Kidney capillary endothelial cell (primary cell): ENCODE results near the gene CNTNAP2.
"Not testable (repeated sequence)": the region's sequence is repeated elsewhere in the genome, so short reads cannot be mapped to it uniquely, and the experiment has no call there.

Experiments used
- DNase-seq: peaks from one replicate; pipeline ENCODE4 v3.0.0-alpha.2; 2018; ENCODE audit warnings: low spot score

Gene CNTNAP2

DNA sequence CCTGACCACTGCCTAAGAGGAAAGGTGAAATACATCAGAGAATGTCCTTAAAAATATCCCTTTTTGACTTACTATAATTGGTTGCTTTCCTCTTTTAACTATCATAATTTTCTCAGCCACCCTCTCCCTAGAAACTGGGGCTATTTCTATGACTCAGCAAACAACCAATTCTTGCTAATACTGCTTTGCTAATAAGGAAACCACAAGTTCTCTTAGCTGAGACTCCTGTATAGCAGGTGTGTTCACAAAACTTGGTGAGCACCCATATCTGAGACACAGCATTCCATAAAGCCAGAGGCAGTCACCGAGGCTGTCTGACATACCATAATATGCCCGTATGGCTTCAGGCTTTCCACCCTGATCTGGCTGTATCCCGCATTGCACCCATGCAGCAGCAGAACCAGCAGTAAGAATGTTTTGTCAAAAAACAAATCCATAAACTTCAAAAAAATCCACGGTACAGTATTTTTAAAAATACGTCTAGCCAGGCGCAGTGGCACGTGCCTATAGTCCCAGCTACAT is 2282.3 kb downstream of the CNTNAP2 start:
- DNase-seq = no peak

DNA sequence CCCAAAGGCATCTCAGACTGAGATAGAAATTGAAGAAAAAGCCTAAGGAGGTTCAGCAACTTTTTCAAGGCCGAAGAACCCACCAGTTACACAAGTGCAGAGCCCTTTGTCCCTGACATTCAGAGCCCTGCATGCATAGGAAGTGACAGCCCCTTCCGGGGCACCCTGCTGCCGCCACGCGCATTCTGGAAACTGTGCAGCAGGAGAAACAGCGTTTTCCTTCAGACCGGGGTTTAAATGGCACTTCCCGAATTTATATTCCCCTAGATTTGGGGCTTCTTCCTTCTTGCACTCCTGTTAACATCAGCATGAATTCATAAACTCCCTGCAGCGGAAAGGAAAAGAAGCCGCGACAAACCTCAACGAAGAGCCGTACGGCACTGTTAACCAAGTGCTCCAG is 2283.5 kb downstream of the CNTNAP2 start:
- DNase-seq = no peak

DNA sequence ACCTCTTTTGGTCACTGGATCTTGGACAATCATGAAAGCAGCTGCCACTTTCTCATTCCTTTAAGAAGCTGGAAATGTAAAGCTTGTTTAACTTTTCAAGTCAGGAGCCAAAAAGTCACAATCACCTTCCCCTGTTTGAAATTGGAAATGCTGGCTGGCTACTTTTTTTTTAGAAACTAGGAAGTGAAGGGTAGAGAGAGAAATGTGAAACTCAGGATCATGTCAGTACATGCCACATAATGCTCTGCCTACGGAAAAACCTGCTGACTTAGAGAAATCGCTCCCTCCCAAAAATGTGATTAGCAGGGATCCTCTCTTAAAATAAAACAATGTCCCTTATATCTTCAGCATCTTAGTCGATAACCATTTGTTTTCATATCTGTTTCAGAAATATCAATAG is 2285.6 kb downstream of the CNTNAP2 start:
- DNase-seq = no peak

DNA sequence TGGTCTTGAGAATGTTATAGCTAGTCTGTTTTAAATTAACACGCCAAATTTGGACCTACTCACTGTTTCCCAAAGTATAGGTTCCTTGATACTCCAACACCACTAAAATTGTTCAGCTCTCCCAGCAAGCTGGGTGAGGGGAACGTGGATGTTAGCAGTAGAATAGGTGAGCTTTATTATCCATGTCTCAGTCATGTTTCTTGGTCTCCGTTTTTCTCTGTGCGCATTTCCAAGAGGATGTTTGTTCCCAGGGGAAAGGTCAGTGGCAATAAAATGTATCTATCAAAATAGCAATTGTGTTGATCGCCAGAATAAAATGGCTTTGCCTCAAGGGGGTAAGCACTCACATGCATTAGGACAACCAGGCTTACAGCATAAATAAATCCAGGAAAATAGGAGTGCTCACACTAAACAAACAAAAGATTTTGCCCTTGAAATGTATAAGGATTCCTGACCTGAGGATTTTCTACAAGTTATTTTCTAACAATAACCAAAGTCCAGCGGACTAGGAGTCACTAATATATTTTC is 2286.9 kb downstream of the CNTNAP2 start:
- DNase-seq = no peak

DNA sequence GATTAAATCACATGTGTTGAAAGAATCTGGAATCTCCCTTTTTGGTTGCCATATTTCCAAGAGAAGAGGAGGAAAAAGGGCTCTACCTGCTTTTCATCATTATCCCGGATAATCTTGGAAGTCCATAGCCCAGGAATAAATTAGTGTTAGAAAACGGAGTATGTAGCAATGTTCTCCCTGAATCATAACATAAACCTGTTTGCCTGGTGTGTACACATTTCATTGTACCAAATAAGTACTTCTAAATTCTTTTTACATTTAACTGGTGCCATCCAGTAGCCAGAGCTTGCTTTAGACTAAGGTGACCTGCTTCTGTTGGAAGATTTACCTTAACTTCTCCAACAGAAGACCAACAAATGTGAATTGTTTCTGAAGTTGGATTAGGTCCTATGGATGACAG is 2291.7 kb downstream of the CNTNAP2 start:
- DNase-seq = no peak

DNA sequence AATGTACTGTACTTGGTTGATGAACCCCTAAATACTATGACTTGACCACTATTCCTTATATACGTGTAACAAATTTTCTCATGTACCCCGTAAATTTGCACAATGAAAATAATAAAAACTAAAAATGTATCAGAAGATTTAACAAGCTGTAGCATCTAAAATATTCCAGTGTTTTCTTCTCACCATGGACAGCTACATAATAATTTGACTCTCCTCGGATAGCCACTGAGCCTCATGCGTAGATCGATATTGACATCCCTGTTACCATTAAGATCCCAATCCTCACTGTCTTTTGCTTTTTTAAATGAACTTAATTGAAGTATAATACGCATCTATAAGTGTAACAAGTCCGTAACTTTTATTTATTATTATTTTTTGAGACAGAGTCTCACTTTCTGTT is 2294.3 kb downstream of the CNTNAP2 start:
- no peak for DNase-seq

DNA sequence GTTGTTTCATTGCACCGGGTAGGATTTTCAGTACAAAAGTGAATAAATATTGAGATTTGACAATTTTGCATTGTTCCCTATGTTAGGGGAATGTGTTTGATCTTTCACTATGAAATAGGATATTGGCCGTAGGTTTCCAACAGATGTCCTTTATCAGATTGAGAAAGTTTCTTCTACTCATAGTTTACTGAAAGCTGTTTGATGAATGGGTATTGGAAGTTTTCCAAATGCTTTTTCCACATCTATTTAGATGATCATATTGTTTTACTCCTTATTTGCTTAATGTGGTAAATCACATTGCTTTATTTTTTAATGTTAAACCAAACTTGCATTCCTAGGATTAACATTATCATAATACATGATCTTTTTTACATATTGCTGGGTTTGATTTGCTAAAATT is 2296.1 kb downstream of the CNTNAP2 start:
- no peak for DNase-seq

DNA sequence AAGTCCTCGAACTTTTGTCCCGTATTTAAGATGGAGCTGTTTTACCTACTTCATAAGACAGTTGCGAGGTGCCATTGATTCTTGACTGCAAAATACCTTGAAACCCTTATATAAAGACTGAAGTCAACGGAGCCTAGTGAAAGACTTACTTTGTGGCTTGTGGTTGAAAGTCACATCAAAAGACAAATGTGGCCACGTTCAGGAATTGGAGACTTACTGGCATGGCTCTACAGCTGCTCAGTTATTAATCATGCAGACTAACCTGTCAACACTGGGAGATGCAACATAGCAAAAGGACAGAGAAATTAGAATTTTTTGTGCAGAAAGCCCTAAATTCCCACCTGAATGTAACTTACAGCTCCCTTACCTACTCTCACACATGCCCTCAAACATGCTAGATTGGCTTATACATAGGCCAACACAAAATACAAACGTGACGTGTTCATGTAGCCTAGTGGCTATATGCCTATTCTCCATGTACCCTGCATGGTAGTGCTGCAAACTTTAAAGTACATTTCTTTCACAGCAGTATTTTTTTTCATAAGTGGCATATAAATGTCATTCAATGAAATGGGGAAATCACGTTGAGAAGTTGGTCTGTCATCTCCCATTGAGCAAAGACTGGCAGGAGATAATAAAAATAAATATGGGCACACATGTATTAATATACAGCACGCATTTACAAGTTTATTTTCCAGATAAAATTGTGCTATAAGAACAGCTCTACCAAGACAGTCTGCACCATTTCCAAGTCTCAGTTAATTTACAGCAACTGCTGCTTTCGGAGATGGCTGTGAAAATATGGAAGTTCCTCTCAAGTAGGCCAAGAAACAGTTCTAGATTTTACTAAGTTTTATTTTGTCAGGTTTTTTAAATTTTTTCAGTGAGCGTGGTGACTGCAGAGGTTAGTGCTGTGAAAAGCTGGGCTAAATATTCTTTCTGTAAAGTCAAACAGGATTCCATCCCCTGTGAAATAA is 2303.5 kb downstream of the CNTNAP2 start:
- DNase-seq = no peak

DNA sequence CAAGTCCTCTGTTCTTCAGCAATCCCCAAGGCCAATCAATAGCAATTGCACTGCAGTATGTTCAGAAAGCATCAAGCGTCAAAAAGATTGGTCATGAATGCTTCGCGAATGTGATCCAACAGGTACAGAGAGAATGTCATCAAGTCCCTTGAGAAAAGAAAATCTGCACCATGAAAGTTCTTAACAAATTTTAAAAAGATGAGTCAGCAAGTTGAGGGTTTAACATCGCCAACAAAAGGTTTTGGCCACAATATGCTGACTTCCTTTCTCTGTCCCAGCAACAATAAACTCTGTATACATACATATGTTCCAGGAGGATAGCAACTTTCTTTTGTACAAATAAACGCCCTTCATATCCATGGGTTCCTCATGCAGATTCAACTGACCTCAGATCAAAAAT is 2305.4 kb downstream of the CNTNAP2 start:
- DNase-seq = no peak

DNA sequence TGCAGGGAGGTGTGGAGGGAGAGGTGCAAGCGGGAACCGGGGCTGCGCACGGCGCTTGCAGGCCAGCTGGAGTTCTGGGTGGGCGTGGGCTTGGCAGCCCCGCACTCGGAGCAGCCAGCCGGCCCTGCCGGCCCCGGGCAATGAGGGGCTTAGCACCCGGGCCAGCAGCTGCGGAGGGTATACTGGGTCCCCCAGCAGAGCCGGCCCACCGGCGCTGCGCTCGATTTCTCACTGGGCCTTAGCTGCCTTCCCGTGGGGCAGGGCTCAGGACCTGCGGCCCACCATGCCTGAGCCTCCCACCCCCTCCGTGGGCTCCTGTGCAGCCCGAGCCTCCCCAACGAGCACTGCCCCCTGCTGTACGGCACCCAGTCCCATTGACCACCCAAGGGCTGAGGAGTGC is 2309.8 kb downstream of the CNTNAP2 start:
- not testable (repeated sequence) for DNase-seq

DNA sequence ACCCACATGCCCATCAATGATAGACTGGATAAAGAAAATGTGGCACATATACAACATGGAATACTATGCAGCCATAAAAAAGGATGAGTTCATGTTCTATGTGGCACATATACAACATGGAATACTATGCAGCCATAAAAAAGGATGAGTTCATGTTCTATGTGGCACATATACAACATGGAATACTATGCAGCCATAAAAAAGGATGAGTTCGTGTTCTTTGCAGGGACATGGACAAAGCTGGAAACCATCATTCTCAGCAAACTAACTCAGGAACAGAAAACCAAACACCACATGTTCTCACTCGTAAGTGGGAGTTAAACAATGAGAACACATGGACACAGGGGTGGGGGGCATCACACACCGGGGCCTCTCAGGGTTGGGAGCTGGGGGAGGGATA is 2314.1 kb downstream of the CNTNAP2 start:
- not testable (repeated sequence) for DNase-seq

DNA sequence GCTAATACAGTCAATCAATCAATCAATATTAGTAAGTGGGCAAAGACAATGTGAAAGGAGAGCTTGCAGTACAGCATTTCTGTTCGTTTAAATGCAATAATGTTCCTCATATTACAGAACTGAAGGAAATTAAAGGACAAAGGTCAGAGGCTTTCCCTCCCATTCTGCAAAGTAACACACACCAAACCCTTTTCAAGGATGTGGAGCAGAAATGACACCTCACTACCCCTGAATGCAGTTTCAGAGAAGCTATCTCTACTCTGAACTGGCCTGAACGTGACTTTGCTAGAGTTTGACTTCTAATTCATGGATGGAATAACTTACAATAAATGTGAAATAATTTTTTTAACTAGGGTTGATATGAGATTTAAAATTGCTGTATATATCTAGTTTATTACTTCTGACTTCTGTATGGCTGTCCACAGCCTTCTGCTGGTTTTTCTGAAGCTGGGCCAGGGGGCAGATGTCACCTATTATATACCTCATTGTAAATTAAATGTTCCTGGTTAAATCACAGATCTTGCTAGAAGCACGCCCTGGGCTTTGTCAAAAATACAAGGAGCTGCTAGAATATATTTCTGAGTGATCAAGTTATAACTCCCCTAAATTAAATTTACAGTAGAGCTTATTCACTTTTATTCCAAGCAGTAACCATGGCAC is 2317.1 kb downstream of the CNTNAP2 start:
- no peak for DNase-seq

DNA sequence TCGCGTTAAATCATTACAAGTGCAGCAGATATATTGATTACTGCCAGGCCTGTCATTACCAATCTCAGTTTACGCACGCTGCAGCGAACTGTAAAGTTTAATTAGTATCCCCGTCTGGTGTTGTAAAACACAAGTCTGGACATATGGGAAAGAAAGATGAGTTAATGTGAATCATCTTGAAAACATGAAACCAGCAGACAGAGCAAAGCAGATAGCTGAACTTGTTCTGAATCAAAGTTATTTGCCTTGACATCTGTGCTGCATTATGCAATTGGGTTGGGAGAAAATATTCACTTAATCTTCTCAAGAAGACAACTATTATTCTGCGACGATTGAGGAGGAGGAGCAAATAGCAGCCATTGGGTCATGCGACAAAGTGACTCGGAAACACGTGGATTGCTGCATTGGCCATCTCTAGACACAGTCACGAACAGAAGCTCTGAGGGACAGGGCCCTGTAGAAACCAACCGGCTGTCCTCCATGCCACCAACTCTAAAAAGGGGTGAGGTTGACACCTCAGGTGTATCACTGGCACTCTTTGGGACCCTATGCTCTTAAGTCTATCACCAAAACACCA is 2317.7 kb downstream of the CNTNAP2 start:
- no peak for DNase-seq

DNA sequence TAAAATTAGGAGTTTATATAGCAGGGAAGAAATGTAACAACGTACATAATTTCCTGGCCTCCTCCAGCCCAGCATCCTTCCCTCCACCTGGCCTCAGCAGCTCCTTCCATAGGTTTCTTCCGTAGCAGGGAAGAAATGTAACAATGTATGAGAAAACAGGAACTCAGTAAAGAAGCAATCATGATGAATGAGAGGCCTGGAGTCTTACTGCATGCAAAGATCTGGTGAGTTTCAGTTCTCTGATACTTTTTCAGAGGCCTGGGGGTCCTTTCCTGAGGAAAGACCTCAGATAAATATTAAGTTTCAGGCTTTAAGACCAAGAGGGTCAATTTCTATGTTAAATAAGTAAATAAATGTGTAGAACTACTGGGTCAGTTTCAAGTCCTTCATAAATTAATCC is 2318.3 kb downstream of the CNTNAP2 start:
- no peak for DNase-seq

DNA sequence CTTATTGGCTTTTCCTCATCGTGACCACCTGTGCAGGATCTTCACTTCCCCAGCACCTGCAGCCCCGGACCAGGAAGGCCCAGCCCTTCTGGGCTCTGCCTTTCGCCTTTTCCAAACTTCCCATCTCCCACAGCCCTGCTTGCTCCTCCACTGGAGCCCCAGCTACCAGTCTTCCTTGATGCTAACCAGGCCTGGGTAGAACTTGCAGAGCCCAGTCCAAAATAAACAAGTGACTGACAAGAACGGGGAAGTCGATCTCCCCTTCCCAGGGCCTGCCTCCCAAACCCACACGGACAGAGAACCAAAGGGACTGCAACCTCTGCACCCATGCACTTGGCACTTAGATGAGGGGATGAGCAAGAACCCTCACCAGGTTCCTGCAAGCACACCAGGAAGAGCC is 2319.1 kb downstream of the CNTNAP2 start:
- no peak for DNase-seq

DNA sequence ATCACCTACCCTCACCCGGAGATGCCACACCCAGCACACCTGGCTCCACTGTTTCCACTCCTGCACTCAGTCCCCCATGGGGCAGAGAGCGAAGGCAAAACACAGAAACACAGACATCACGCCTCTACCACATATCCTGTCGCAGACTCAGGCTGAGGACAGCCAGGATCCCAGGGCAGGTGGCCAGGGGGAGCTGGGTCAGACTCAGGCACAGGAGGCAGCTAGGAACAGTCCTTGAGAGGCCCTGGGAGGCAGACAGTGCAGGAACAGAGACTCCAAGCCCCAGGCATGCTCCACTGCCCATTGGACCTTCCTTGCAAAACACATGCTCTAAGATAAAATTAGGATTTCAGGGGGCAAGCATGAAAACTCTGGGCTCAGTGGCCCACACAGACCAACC is 2319.5 kb downstream of the CNTNAP2 start:
- DNase-seq = no peak

DNA sequence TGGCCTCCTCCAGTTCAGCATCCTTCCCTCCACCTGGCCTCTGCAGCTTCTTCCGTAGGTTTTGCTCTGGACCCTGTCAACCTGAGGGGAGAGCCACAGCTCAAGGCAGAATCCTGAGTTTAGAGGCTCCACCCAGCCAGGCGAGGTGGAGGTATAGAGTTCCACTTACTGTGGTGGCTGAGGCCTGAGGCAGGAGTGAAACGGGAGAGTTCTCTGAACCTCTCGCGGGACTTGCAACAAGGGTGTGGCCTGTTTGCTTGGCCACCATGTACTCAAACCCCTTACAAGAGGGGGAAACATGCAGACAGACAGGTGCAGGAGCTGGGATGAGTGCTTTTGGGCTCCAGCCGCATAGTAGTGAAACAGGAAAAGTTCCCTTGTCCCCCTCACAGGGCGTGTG is 2320.0 kb downstream of the CNTNAP2 start:
- DNase-seq = no peak

DNA sequence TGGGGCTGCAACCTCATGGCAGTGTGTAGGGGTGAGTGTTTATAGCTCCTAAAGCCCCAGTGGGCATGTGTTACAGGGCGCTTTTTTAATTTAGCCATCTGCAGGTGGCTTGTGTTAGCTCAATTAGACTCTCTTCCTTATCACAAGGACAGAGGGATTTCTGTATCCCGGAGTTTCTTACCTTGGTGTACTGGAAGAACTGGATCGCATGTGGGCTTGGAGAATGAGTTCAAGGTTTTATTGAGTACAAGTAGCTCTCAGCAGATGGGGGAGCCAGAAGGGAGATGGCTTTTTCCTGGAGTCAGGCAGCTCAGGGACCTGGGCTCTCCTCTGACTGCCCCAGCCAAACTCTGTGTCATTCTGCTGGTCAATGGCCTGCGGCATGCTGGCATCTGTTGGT is 2320.4 kb downstream of the CNTNAP2 start:
- no peak for DNase-seq

DNA sequence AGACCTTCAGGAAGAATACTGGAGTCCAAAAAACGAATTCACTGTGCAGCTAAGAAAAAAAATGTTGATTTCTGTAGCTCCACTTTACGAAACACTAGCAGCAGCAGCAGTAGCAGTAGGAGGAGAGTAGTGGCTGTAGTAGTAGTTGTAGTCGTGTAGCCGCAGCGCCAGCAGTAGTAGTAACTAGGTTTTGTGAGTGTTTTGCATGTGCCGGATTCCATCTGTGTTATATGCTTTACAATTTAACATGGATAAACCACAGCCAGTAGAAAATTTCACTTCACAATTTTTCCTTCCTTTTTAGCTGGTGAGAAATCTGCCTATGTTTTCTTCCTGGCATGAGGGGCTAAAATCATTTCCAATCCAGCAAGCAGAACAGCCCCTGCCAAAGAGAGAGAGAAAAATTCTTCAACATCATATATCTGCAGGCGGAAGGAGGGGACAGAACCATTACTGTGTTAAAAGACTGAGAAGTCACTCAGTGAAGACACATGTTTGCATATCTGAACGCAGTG is 2325.6 kb downstream of the CNTNAP2 start:
- no peak for DNase-seq

DNA sequence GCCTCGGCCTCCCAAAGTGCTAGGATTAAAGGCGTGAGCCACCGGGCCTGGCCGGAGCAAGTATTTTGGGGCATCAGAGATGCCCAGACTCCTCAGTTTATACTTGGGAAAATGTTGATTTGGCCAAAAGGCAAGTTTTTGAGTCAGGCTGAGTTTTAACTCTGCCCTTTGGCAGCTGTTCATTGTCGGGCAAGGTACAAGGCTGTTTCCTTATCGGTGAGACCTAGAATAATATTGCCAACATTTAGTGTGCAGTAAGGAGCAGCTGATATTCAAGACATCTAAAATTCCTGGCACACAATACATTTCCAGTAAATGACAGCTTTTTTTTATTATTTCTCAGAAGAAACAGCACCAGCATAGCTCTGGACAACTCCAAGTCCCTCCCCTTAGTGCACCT is 2326.3 kb downstream of the CNTNAP2 start:
- DNase-seq = no peak

DNA sequence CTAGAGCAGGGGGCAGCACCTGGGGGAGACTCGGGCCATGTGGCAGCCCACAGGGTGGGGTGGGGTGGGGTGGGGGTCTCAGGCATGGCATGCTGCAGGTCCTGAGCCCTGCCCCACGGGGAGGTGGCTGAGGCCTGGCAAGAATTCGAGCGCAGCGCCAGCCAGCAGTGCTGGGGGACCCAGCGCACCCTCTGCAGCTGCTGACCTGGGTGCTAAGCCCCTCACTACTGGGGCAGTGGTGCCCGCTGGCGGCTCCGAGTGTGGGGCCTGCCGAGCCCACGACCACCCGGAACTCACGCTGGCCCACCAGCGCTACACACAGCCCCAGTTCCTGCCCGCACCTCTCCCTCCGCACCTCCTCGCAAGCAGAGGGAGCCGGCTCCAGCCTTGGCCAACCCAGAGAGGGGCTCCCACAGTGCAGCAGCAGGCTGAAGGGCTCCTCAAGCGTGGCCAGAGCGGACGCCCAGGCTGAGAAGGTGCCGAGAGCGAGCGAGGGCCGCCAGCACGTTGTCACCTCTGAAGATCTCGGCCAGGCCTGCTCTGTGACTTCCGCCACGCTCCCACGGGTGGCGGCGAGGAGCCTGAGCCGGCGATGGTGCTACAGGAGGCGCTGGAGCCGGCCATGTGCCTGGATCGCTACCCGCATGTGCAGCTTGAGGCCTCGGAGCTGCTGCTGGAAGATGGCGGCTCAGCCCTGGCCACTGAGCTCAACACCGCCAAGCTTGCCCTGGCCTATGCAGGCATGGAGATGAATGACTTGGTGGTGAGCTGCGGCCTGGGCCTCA is 2328.9 kb downstream of the CNTNAP2 start:
- no peak for DNase-seq
